RCC 7860 (cell line): Measurements from ENCODE around the gene PLEKHF1.
A peak's percentile ranks its signal among the peaks of the same experiment; 100 is the strongest.
"Not testable (repeated sequence)": the region's sequence is repeated elsewhere in the genome, so short reads cannot be mapped to it uniquely, and the experiment has no call there.

Source experiments
- DNase-seq: peaks from one replicate; pipeline ENCODE4 v3.0.0-alpha.2; 2015; ENCODE audit warnings: low spot score
- FAIRE-seq: peaks from 2 replicates; lab custom pipeline; 2012; peaks lifted over from hg19 to GRCh38; lab: Jason Lieb, UNC

The PLEKHF1 gene

GRCh38 chr19:29663861-29664752 lies 1.2 kb upstream of the PLEKHF1 start:
- DNase-seq (no peak), FAIRE-seq (no peak)

- DNase-seq (no peak), FAIRE-seq (no peak)
These were observed 477 bp upstream of the PLEKHF1 start for GRCh38 chr19:29664753-29665214.

GRCh38 chr19:29665826-29666577 lies 741 bp downstream of the PLEKHF1 start:
- FAIRE-seq (no peak), DNase-seq (no peak)

GRCh38 chr19:29666578-29667386 lies 1.5 kb downstream of the PLEKHF1 start:
- no peak for DNase-seq
- FAIRE-seq, result no peak

GRCh38 chr19:29667387-29667783 lies 2.1 kb downstream of the PLEKHF1 start:
- no peak for FAIRE-seq
- no peak for DNase-seq

- no peak for FAIRE-seq
- DNase-seq, result no peak
These were observed 2.7 kb downstream of the PLEKHF1 start for GRCh38 chr19:29667901-29668341.

- DNase-seq, result no peak
- no peak for FAIRE-seq
These were observed 3.7 kb downstream of the PLEKHF1 start for GRCh38 chr19:29668746-29669609.

GRCh38 chr19:29670255-29670654 lies 5.0 kb downstream of the PLEKHF1 start:
- DNase-seq (no peak), FAIRE-seq (no peak)

- not testable (repeated sequence) for FAIRE-seq, DNase-seq
These were observed 5.7 kb downstream of the PLEKHF1 start for GRCh38 chr19:29671026-29671392.

GRCh38 chr19:29671393-29672160 lies 6.3 kb downstream of the PLEKHF1 start:
- FAIRE-seq, result no peak
- DNase-seq, result peak; percentile 52

- FAIRE-seq (no peak), DNase-seq (no peak)
These were observed 7.2 kb downstream of the PLEKHF1 start for GRCh38 chr19:29672319-29672932.

- DNase-seq, result no peak
- FAIRE-seq, result no peak
These were observed 7.7 kb downstream of the PLEKHF1 start for GRCh38 chr19:29672933-29673336.

- FAIRE-seq (no peak), DNase-seq (no peak)
These were observed 8.4 kb downstream of the PLEKHF1 start for GRCh38 chr19:29673451-29674371.

- FAIRE-seq (no peak), DNase-seq (no peak)
These were observed 9.3 kb downstream of the PLEKHF1 start for GRCh38 chr19:29674374-29675119.

GRCh38 chr19:29675120-29675649 lies 9.9 kb downstream of the PLEKHF1 start:
- DNase-seq (no peak), FAIRE-seq (no peak)

- FAIRE-seq, result no peak
- no peak for DNase-seq
These were observed 10.5 kb downstream of the PLEKHF1 start for GRCh38 chr19:29675650-29676186.

- DNase-seq (no peak), FAIRE-seq (no peak)
These were observed 11.3 kb downstream of the PLEKHF1 start for GRCh38 chr19:29676586-29676985.
